Measurements from ENCODE around the gene ACAN. TPM values are rescaled to one million over a fixed set of nuclear protein-coding genes. Genes with fewer than 3 reads are reported as not detected.

Gene ACAN
- total RNA-seq, 2 experiments from 2014 or later: not detected

- ATAC-seq (no peak), DNase-seq (no peak)
- ChIA-PET CTCF (no interaction called here), POLR2A (interaction anchor here (1.1 kb wide), 1 partner anchor 21 kb away, joined by 4 read pairs; no protein-coding TSS in a partner anchor)
- Mint-ChIP-seq H3K4me1 (ENCODE audit: low read depth) (no peaks in the 10 kb centered on the region), H3K36me3 (ENCODE audit: low read depth) (peaks cover 11% of the 10 kb centered on the region), H3K4me3 (no peak overlapping the region), H3K9me3 (ENCODE audit: insufficient read depth) (no peaks in the 10 kb centered on the region), H3K27me3 (ENCODE audit: low read depth) (no peaks in the 10 kb centered on the region), H3K27ac (no peak overlapping the region)
Observed at GRCh38 chr15:88872106-88872505, 68.9 kb downstream of the ACAN start.

DNA sequence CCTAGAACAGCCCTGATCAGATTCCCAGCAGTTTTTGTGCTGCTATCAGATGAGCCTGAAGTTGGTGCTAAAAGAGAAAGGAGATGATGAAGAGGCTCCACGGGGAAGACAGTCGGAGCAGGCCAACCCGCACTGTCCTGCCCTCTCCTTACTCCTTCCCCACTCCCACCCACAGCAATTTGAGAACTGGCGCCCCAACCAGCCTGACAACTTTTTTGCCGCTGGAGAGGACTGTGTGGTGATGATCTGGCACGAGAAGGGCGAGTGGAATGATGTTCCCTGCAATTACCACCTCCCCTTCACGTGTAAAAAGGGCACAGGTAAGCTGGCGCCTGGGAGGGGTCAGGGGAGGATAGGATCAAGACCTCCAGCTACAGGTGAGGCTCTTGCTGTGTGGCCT is 69.5 kb downstream of the ACAN start:
- H3K27ac Mint-ChIP-seq: no peak overlapping the region
- H3K4me1 Mint-ChIP-seq (ENCODE audit: low read depth): no peaks in the 10 kb centered on the region
- ChIA-PET POLR2A (interaction anchor here (1.1 kb wide), 1 partner anchor 20 kb away, joined by 4 read pairs; no protein-coding TSS in a partner anchor), CTCF (no interaction called here)
- no peak for ATAC-seq
- peaks cover 11% of the 10 kb centered on the region for H3K36me3 Mint-ChIP-seq (ENCODE audit: low read depth)
- DNase-seq: no peak
- no peaks in the 10 kb centered on the region for H3K27me3 Mint-ChIP-seq (ENCODE audit: low read depth)
- H3K4me3 Mint-ChIP-seq: no peak overlapping the region
- no peaks in the 10 kb centered on the region for H3K9me3 Mint-ChIP-seq (ENCODE audit: insufficient read depth)

- Mint-ChIP-seq H3K4me1 (ENCODE audit: low read depth) (no peaks in the 10 kb centered on the region), H3K27ac (no peak overlapping the region)
- CTCF ChIA-PET: no interaction called here
Observed at GRCh38 chr15:88873786-88874185, 70.5 kb downstream of the ACAN start.

DNA sequence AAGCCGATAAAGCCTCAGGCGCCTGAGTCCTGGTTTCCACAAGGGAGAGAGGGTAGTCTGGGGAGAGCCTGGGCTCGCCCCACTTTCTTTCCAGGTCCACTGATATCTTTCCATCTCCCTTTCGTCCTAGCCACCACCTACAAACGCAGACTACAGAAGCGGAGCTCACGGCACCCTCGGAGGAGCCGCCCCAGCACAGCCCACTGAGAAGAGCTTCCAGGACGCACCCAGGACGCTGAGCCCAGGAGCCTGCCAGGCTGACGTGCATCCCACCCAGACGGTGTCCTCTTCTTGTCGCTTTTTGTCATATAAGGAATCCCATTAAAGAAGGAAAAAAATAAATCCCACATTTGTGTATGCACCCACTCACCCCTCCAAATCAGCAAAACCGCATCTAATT is 71.0 kb downstream of the ACAN start:
- no peaks in the 10 kb centered on the region for H3K27me3 Mint-ChIP-seq (ENCODE audit: low read depth)
- POLR2A ChIA-PET: no interaction called here
- DNase-seq: no peak
- CTCF ChIA-PET: no interaction called here
- H3K4me1 Mint-ChIP-seq (ENCODE audit: low read depth): no peaks in the 10 kb centered on the region
- H3K9me3 Mint-ChIP-seq (ENCODE audit: insufficient read depth): no peaks in the 10 kb centered on the region
- H3K36me3 Mint-ChIP-seq (ENCODE audit: low read depth): peaks cover 13% of the 10 kb centered on the region
- H3K27ac Mint-ChIP-seq: no peak overlapping the region
- H3K4me3 Mint-ChIP-seq: no peak overlapping the region
- ATAC-seq: no peak

More at GRCh38 chr15:88873786-88874185, 70.5 kb downstream of the ACAN start:
- H3K27me3 Mint-ChIP-seq (ENCODE audit: low read depth): no peaks in the 10 kb centered on the region
- POLR2A ChIA-PET: no interaction called here
- DNase-seq (no peak), ATAC-seq (no peak)
- H3K36me3 Mint-ChIP-seq (ENCODE audit: low read depth): peaks cover 13% of the 10 kb centered on the region
- no peaks in the 10 kb centered on the region for H3K9me3 Mint-ChIP-seq (ENCODE audit: insufficient read depth)
- no peak overlapping the region for H3K4me3 Mint-ChIP-seq

- peaks cover 14% of the 10 kb centered on the region for H3K36me3 Mint-ChIP-seq (ENCODE audit: low read depth)
- ATAC-seq (no peak), DNase-seq (no peak)
- POLR2A ChIA-PET: no interaction called here
- CTCF ChIA-PET: no interaction called here
- H3K4me3 Mint-ChIP-seq: no peak overlapping the region
- no peak overlapping the region for H3K27ac Mint-ChIP-seq
- H3K4me1 Mint-ChIP-seq (ENCODE audit: low read depth): no peaks in the 10 kb centered on the region
- H3K9me3 Mint-ChIP-seq (ENCODE audit: insufficient read depth): no peaks in the 10 kb centered on the region
- no peaks in the 10 kb centered on the region for H3K27me3 Mint-ChIP-seq (ENCODE audit: low read depth)
Observed at GRCh38 chr15:88874684-88875083, 71.4 kb downstream of the ACAN start.

DNA sequence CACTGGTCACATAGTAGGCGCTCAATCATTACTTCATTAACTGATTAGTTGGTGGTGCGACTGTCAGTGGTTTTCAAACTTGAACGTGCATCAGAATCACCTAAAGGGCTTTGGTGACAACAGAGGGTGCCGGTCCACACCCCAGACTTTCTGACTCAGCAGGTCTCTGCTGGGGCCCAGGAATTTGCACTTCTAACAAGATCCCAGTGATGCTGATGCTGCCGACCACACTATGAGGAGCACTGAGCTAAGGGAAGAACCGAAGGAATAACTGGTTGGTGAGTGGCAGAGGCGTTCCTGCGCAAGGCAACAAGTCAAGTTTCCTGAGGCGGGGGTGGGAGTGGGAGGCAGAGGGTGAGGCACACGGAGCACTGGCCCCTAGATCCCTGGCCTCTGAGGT is 73.3 kb downstream of the ACAN start:
- POLR2A ChIA-PET: no interaction called here
- H3K27ac Mint-ChIP-seq: no peak overlapping the region
- no peaks in the 10 kb centered on the region for H3K27me3 Mint-ChIP-seq (ENCODE audit: low read depth)
- H3K36me3 Mint-ChIP-seq (ENCODE audit: low read depth): peaks cover 23% of the 10 kb centered on the region
- ATAC-seq: no peak
- no peak overlapping the region for H3K4me3 Mint-ChIP-seq
- H3K9me3 Mint-ChIP-seq (ENCODE audit: insufficient read depth): no peaks in the 10 kb centered on the region
- CTCF ChIA-PET: no interaction called here
- no peaks in the 10 kb centered on the region for H3K4me1 Mint-ChIP-seq (ENCODE audit: low read depth)
- DNase-seq: no peak

DNA sequence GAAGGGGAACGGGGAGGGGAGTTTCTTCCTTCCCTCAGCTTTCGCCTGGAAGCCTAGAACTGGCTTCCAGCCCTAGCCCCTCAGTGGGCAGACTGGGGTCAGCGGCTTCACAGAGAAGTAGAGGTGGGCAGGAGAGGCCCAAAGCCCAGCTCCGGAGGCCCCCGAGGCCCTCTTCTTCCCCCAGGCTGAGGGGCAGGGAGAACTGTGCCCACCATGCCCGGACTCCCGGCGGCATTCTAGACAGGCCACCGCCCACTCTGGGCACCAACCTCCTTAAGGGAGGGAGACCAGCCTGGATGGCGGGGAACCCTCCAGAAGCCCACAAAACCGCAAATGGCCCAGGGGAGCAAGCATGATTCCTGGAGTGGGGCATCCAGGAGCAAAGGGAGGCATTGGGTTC is 74.2 kb downstream of the ACAN start:
- no peak for DNase-seq
- Mint-ChIP-seq H3K27ac (no peak overlapping the region), H3K4me3 (no peak overlapping the region), H3K4me1 (ENCODE audit: low read depth) (no peaks in the 10 kb centered on the region), H3K36me3 (ENCODE audit: low read depth) (peaks cover 26% of the 10 kb centered on the region), H3K27me3 (ENCODE audit: low read depth) (no peaks in the 10 kb centered on the region), H3K9me3 (ENCODE audit: insufficient read depth) (no peaks in the 10 kb centered on the region)
- no peak for ATAC-seq
- CTCF ChIA-PET: interaction anchor here (2.4 kb wide), 1 partner anchor 27 kb away, joined by 17 read pairs; no protein-coding TSS in a partner anchor
- POLR2A ChIA-PET: no interaction called here

DNA sequence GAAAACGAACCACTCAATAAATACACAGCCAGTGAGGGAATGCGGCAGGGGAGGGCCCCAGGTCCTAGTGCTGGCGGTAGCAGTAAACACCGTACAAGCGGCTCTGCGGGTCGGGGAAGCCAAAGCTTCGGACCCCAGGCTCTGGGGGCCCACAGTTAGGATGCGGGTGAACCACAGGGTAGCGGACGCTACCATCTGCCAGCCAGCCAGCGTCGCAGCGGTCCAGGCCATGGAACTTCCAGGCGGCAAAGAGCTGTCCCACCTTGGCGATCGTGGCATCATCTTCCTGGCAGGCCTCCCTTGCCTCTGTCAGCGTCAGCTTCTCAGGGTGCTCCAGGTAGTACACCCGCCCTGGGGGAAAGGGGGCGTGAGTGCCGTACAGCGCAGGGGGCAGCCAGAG is 74.7 kb downstream of the ACAN start:
- ChIA-PET POLR2A (no interaction called here), CTCF (interaction anchor here (0.9 to 2.4 kb wide), 10 partner anchors 14 to 254 kb away, joined by 3 to 17 read pairs (median 4); no protein-coding TSS in a partner anchor)
- no peaks in the 10 kb centered on the region for H3K27me3 Mint-ChIP-seq (ENCODE audit: low read depth)
- DNase-seq: no peak
- H3K4me1 Mint-ChIP-seq (ENCODE audit: low read depth): no peaks in the 10 kb centered on the region
- ATAC-seq: no peak
- H3K9me3 Mint-ChIP-seq (ENCODE audit: insufficient read depth): no peaks in the 10 kb centered on the region
- no peak overlapping the region for H3K4me3 Mint-ChIP-seq
- no peak overlapping the region for H3K27ac Mint-ChIP-seq
- peaks cover 28% of the 10 kb centered on the region for H3K36me3 Mint-ChIP-seq (ENCODE audit: low read depth)

- H3K4me3 Mint-ChIP-seq: no peak overlapping the region
- H3K9me3 Mint-ChIP-seq (ENCODE audit: insufficient read depth): no peaks in the 10 kb centered on the region
- POLR2A ChIA-PET: no interaction called here
- CTCF ChIA-PET: interaction anchor here (0.6 to 2.4 kb wide), 18 partner anchors 11 to 1362 kb away, joined by 3 to 17 read pairs (median 4); no protein-coding TSS in a partner anchor
- peak; percentile 58 for DNase-seq
- no peak overlapping the region for H3K27ac Mint-ChIP-seq
- H3K36me3 Mint-ChIP-seq (ENCODE audit: low read depth): peaks cover 31% of the 10 kb centered on the region
- no peaks in the 10 kb centered on the region for H3K27me3 Mint-ChIP-seq (ENCODE audit: low read depth)
- H3K4me1 Mint-ChIP-seq (ENCODE audit: low read depth): no peaks in the 10 kb centered on the region
- peak; percentile 79 for ATAC-seq
Observed at GRCh38 chr15:88878720-88879184, 75.5 kb downstream of the ACAN start.

DNA sequence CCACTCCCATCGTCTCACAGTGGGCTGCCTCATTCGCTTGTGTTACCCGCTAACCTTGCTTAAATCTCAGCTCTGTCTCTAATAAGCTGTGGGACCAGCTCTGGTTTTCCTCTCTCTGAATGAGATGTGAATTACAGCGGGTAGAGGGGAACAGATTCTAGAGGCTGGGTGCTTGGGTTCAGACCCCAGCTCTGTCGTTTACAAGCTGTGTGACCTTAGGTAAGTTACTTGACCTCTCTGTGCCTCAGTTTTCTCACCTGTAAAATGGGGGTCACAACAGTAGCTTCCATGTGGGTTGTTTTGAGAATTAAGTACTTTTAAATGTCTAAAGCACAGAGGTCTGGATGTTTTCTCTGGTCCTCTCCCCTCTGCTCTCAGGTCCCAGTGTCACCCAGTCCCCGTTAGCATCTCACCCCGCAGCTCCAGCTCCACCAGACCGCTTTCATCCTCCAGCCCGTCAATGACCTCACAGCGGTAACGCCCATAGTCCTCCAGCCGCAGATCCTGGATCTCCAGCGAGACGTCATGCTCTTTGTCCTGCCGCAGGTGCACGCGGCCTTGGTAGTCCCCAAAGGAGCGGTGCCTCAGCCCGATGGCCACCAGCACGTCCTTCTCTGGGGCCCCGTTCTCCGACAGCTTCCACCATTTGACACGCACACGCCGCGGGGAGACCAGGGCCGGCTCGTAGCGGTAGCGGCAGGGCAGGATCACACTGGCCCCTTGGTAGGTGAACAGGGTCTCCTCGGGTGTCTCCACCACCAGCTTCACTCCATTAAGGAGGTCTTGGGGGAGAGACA is 77.9 kb downstream of the ACAN start:
- H3K9me3 Mint-ChIP-seq (ENCODE audit: insufficient read depth): no peaks in the 10 kb centered on the region
- ChIA-PET CTCF (interaction anchor here (0.7 to 2.1 kb wide), 5 partner anchors 12 to 257 kb away, joined by 3 to 5 read pairs (median 4); no protein-coding TSS in a partner anchor), POLR2A (no interaction called here)
- no peak overlapping the region for H3K27ac Mint-ChIP-seq
- no peaks in the 10 kb centered on the region for H3K27me3 Mint-ChIP-seq (ENCODE audit: low read depth)
- H3K4me3 Mint-ChIP-seq: no peak overlapping the region
- ATAC-seq (no peak), DNase-seq (no peak)
- no peaks in the 10 kb centered on the region for H3K4me1 Mint-ChIP-seq (ENCODE audit: low read depth)
- peaks cover 34% of the 10 kb centered on the region for H3K36me3 Mint-ChIP-seq (ENCODE audit: low read depth)

GRCh38 chr15:88881775-88882174 is 78.5 kb downstream of the ACAN start:
- DNase-seq (no peak), ATAC-seq (no peak)
- no peaks in the 10 kb centered on the region for H3K9me3 Mint-ChIP-seq (ENCODE audit: insufficient read depth)
- H3K4me3 Mint-ChIP-seq: no peak overlapping the region
- ChIA-PET CTCF (interaction anchor here (0.9 to 2.1 kb wide), 2 partner anchors 11 to 24 kb away, joined by 3 to 4 read pairs; no protein-coding TSS in a partner anchor), POLR2A (no interaction called here)
- no peaks in the 10 kb centered on the region for H3K4me1 Mint-ChIP-seq (ENCODE audit: low read depth)
- H3K36me3 Mint-ChIP-seq (ENCODE audit: low read depth): peaks cover 29% of the 10 kb centered on the region
- no peak overlapping the region for H3K27ac Mint-ChIP-seq
- H3K27me3 Mint-ChIP-seq (ENCODE audit: low read depth): no peaks in the 10 kb centered on the region

GRCh38 chr15:88882785-88883184 is 79.5 kb downstream of the ACAN start:
- H3K36me3 Mint-ChIP-seq (ENCODE audit: low read depth): peaks cover 35% of the 10 kb centered on the region
- no peaks in the 10 kb centered on the region for H3K9me3 Mint-ChIP-seq (ENCODE audit: insufficient read depth)
- no peaks in the 10 kb centered on the region for H3K27me3 Mint-ChIP-seq (ENCODE audit: low read depth)
- ATAC-seq (no peak), DNase-seq (no peak)
- no peak overlapping the region for H3K27ac Mint-ChIP-seq
- POLR2A ChIA-PET: no interaction called here
- no peaks in the 10 kb centered on the region for H3K4me1 Mint-ChIP-seq (ENCODE audit: low read depth)
- no peak overlapping the region for H3K4me3 Mint-ChIP-seq
- CTCF ChIA-PET: interaction anchor here (0.6 to 1.4 kb wide), 3 partner anchors 12 to 14 kb away, joined by 3 read pairs; partner anchors contain the start of gene HAPLN3

Measured in activated CD8-positive, alpha-beta T cell treated with anti-CD3 and anti-CD28 coated beads, Interleukin-2, amount 10 ng/mL, durations not matched to agents 7 days and 5 days (primary cell).